ENCODE measurements around the gene RPL21.
A peak's percentile ranks its signal among the peaks of the same experiment; 100 is the strongest.
"Not testable (repeated sequence)": the region's sequence is repeated elsewhere in the genome, so short reads cannot be mapped to it uniquely, and the experiment has no call there.

The RPL21 gene

GRCh38 chr13:27251166-27252091 is at the start of gene RPL21:
Gene RPL21 (plus strand): TSS chr13:27251558. CDS start chr13:27253777, 2,219 bp downstream.
- DNase-seq (ENCODE audit: low spot score), result peak; percentile 87

DNA sequence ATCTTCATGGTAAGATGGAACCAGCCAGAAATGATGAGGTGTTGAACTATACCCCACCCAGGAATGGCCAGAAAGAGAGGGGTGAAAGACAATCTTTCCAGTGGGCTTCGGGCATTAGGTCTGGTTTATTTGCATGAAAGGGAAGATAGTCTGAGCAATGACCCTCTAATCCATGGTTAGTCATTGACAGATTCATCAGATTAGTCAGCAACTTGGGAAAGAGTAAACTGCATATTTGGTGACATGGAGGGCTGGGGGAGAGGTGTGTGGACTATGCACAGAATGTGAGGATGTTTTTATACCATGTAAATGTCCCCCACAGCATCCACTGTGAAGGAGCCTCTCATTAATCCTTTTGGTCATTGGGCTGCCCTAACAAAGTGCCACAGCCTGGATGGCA is 49.7 kb upstream of the RPL21 start:
- no peak for DNase-seq (ENCODE audit: low spot score)

- no peak for DNase-seq (ENCODE audit: low spot score)
These were observed 48.2 kb upstream of the RPL21 start for GRCh38 chr13:27203186-27203585.

DNA sequence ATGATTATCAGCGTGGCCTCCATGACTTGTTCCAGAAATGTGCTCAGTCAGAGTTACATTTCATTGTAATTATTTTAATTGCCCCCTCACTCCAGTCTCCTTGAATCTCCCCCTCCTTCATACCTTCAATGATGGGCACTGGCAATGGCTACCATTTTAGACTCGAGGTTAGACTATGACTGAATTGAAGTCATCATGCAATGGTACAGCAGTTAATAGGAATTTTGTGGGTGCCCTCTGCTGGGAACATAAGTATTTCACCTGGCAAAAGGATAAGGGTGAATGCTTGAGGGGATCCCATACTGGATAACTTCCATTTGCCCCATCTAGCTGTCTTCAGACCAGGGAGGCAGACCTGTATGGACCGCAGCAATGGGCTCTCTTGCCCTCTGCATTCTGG is 47.5 kb upstream of the RPL21 start:
- no peak for DNase-seq (ENCODE audit: low spot score)

- no peak for DNase-seq (ENCODE audit: low spot score)
These were observed 42.8 kb upstream of the RPL21 start for GRCh38 chr13:27208514-27208913.

DNA sequence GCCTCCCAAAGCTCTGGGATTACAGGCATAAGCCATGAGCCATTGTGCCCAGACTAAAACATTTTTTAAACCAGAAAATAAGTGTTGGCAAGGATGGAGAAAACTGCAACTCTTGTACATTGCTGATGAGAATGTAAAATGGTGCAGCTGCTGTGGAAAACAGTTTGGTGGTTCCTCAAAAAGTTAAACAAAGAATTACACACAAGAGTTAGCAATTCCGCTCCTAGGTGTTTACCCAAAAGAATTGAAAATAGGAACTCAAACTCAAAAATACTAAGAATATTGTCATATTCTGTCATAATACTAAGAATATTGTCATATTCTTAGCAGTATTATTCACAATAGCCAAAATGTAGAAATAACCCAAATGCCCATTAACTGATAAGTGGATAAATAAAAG is 40.1 kb upstream of the RPL21 start:
- no peak for DNase-seq (ENCODE audit: low spot score)

DNA sequence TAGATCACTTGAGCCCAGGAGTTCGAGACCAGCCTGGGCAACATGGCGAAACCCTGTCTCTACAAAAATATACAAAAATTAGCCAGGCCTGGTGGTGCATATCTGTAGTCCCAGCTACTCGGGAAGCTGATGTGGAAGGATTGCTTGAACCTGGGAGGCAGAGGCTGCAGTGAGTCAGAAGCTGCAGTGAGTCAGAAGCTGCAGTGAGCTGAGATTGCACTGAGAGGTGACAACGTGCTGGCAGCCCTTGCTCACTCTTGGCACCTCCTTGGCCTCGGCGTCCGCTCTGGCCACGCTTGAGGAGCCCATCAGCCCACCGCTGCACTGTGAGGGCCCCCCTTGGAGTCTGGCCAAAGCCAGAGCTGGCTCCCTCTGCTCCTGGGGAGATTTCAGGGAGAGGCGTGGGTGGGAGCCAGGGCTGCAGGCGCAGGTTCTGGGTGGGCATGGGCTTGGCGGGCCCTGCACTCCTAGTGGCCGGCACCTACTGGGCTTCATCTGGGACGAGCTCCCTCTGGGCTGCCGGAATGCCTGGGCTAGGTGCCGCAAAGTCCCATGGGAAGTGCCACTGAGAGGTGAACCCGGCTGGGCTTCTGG is 39.5 kb upstream of the RPL21 start:
- no peak for DNase-seq (ENCODE audit: low spot score)

DNA sequence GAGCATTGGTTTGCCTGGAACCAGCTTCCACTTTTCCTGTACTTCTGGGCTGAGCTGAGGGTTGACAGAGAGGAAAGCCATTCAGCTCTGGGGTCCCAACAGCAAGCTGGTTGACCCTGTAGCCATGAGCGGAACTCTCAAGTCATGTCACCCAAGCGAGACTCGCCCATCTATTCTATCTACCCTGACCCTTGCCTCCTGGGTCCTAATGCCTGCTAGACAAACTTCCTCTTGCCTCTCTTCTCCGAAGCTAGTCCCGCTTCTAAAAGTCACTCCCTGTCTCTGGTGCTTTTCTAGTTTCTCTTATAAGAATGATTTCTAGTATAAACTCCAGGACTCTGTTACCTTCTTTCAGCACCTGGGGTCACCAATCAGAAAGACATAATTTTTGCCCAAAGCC is 38.0 kb upstream of the RPL21 start:
- DNase-seq (ENCODE audit: low spot score), result not testable (repeated sequence)

- not testable (repeated sequence) for DNase-seq (ENCODE audit: low spot score)
These were observed 33.6 kb upstream of the RPL21 start for GRCh38 chr13:27217791-27218190.

DNA sequence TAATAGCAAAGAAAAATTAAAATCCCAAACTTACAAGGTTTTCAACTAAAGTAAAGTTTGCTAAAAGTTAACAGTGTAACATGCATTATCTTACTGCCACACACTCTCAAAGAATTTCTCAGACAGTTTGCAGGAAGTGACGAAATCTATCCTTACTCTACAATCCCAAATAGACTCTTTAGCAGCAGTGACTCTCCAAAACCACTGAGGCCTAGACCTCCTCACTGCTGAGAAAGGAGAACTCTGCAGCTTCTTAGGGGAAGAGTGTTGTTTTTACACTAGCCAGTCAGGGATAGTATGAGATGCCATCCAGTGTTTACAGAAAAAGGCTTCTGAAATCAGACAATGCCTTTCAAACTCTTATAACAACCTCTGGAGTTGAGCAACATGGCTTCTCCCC is 32.5 kb upstream of the RPL21 start:
- DNase-seq (ENCODE audit: low spot score), result not testable (repeated sequence)

- no peak for DNase-seq (ENCODE audit: low spot score)
These were observed 31.7 kb upstream of the RPL21 start for GRCh38 chr13:27219611-27220010.

DNA sequence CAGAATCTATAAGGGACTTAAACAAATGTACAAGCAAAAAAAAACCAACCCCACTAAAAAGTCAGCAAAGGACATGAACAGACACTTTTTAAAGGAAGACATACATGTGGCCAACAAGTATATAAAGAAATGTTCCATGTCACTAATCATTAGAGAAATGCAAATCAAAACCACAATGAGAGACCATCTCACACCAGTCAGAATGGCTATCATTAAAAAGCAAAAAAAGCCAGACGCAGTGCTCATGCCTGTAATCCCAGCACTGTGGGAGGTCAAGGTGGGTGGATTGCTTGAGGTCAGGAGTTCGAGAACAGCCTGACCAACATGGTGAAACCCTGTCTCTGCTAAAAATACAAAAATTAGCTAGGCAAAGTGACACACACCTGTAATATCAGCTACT is 29.3 kb upstream of the RPL21 start:
- not testable (repeated sequence) for DNase-seq (ENCODE audit: low spot score)

- DNase-seq (ENCODE audit: low spot score), result no peak
These were observed 24.4 kb upstream of the RPL21 start for GRCh38 chr13:27226991-27227390.

DNA sequence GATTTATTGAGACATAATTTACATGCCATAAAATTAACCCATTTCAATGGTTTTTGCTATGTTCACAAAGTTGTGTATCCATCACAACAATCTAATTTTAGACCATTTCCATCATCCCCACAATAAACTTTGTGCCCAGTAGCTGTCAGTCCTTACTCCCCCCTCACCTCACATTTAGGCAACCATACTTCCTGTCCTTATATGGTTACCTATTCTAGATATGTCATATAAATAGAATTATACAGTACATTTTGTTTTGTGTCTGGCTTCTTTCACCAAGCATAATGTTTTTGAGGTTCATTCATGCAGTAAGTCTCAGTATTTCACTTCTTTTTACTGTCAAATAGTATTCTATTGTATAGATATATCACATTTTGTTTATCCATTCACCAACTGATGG is 23.2 kb upstream of the RPL21 start:
- DNase-seq (ENCODE audit: low spot score), result no peak

DNA sequence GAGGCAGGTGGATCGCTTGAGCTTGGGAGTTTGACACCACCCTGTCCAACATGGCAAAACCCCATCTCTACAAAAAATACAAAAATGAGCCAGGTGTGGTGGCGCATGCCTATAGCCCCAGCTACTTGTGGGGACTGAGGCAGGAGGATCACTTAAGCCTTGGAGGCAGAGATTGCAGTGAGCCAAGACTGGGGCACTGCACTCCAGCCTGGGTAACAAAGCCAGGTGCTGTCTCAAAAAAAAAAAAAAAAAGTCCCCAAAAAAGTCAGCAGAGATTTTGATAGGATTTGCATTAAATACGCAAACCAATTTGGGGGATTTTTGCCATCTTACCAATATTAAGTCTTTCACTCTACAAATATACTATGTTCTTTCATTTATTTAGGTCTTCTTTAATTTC is 21.7 kb upstream of the RPL21 start:
- no peak for DNase-seq (ENCODE audit: low spot score)

GRCh38 chr13:27233964-27234363 is 17.4 kb upstream of the RPL21 start:
- no peak for DNase-seq (ENCODE audit: low spot score)

GRCh38 chr13:27236478-27236877 is 14.9 kb upstream of the RPL21 start:
- DNase-seq (ENCODE audit: low spot score), result no peak

DNA sequence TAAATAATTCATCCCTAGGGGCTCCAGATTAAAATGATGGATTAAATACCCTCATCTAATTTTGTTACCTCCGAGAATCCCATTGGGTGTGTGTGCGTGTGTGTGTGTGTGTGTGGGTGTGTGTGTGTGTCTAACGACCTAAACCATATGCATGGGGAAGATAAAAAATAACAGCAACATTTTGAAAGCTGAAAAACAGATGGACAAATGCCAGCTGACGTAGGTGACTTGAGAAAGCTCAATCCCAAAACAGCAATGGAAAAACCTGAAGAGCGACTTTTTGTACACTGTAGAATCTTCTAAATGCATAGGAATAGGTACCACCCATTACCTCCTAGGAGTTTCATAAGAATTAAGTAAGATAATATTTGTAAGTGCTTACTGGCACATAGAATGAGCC is 8.7 kb upstream of the RPL21 start:
- no peak for DNase-seq (ENCODE audit: low spot score)

DNA sequence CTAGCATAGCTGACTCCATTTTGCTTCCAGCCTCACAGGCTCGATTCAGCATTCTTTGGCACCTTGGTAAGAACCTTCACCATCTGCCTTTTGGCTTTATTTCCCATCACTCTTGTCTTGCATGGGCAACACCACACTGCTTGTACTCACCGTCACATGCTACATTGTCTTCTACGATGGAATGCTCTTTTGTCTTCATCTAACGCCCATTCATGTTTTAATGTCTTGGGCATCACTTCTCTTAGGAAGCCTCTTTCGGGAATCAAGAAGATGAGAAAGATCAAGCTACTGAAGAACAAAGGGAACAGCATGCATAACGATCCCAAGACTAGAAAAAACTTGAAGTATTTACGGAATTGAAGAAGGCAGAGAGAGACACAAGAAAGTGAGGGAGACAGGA is 5.7 kb upstream of the RPL21 start:
- DNase-seq (ENCODE audit: low spot score), result no peak

DNA sequence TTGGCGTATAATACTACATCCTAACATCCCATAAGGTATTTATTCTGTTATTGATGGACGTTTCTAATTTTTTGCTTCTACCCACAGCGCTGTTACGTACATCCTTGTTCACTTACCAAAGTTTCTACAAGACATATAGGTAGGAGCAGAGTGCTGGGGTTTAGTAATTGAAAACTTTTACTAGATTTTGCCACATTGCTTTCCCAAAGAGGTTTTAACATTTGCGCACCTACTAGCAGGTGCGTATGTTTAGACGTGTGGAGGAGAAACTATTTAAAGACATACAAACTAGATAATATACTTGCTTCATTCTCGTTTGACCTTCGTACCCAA is 559 bp upstream of the RPL21 start:
- DNase-seq (ENCODE audit: low spot score), result no peak

DNA sequence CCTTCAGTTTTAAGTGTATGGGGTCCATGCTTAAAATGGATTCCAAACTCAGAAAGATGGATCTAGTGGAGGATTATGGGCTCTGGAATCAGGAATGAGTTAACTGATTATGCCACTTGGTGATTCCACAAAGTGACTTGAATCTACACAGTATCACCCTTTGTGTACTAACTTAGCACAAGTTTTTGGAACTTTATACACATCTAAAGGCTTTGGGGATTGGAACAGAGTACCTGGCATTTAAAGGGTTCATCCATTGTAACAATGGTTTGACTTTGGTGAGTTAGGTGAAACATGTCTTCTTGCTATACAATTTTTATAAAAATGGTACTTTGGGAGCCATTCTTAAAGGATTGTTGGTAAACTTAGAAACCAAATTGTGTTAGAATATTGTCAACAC is 1.1 kb downstream of the RPL21 start:
- no peak for DNase-seq (ENCODE audit: low spot score)

DNA sequence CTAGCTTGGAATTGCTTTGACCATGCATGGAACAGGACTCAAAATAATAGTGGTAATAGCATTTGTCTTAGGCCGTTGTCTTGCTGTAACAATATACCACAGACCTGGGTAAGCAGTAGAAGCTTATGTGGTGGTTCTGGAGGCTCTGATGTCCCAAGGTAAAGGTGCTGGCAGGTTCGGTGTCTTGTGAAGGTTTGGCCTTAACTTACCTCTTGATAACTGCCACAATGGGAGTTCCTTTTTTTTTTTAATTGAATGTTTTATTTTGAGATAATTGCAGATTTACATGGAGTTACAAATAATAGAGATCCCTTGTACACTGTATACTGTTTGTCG is 5.8 kb downstream of the RPL21 start:
- no peak for DNase-seq (ENCODE audit: low spot score)

DNA sequence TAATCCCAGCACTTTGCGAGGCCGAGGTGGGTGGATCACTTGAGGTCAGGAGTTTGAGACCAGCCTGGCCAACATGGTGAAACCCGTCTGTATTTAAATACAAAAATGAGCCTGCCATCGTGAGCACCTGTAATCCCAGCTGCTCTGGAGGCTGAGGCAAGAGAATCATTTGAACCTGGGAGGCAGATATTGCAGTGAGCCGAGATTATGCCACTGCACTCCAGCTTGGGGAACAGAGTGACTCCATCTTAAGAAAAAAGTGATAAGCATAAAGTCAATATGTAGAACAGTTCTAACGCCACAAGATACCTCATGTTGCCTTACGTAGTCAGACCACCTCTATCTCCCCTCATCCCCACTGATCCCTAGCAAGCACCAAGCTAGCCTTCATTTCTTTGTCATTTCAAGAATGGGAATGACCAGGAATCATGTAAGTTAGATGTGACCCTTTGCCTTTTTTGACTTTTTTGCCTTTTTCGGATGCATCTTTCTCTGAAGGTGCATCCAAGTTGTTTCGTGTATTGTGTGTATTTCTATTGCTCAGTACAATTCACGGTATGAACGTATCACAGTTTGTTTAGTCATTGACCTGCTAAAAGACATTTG is 6.4 kb downstream of the RPL21 start:
- no peak for DNase-seq (ENCODE audit: low spot score)

Data from hepatic stellate cell (primary cell).